Stimulated activated CD4-positive, alpha-beta T cell treated with anti-CD3 and anti-CD28 coated beads, Interleukin-4, amount 100 ng/mL, for 24 hours (primary cell): ENCODE results near the gene TMEM132A.
"Not testable (repeated sequence)": the region's sequence is repeated elsewhere in the genome, so short reads cannot be mapped to it uniquely, and the experiment has no call there.

Experiments used
- DNase-seq: peaks from one replicate; pipeline ENCODE4 v3.0.0-alpha.2; 2020

TMEM132A gene

DNA sequence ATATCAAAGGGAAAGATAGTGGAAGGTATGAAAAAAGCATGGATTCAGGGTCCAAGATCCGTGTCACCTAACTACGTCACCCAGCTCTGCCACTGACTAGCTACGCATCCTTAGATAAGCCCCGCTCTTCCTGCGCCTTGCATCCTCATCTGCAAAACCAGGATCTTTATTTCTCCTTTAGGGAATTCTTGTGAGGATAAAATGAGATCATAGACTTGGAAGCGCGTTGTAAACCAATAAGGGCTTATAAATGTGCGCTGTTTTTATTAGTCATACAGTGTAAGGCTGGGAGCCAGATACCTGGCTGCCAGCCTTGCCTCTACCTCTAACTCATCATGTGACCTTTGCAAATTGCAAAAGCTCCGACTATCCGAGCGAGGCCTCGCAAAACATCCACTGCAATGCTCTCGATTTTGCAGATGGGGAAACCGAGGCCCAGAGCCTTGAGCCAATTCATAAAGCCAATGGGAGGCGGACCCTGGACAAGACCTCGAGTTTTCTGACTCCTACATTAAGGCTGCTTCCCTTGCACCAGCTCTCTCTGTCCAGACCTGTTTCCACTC is 18.6 kb upstream of the TMEM132A start:
- peak; percentile 24 for DNase-seq

- DNase-seq: peak; percentile 99
Measured at GRCh38 chr11:60906132-60906972, 17.9 kb upstream of the TMEM132A start, which contains the start of gene PRPF19. Gene PRPF19, minus strand, starts transcription at chr11:60906585. Its CDS starts 203 bp downstream, at chr11:60906382.

GRCh38 chr11:60908803-60909202 is 15.5 kb upstream of the TMEM132A start:
- no peak for DNase-seq

DNA sequence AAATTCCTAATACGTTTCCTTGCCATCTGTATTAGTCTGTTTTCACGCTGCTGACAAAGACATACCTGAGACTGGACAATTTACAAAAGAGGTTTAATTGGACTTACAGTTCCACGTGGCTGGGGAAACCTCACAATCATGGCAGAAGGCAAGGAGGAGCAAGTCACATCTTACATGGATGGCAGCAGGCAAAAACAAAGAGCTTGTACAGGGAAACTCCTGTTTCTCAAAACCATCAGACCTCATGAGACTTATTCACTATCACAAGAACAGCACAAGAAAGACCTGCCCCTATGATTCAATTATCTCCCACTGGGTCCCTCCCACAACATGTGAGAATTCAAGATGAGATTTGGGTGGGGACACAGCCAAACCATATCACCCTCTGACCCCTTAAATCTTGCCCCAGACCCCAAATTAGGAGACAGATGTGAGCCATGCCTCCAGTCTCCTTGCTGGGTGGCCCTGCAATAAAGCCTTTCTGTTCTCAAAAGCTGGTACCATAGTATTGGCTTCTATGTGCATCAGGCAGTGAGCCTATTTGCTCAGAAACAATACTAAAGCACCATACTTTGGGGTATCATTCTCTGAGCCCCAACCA is 14.5 kb upstream of the TMEM132A start:
- DNase-seq: not testable (repeated sequence)

- DNase-seq: no peak
Measured at GRCh38 chr11:60910281-60910687, 14.0 kb upstream of the TMEM132A start.

DNA sequence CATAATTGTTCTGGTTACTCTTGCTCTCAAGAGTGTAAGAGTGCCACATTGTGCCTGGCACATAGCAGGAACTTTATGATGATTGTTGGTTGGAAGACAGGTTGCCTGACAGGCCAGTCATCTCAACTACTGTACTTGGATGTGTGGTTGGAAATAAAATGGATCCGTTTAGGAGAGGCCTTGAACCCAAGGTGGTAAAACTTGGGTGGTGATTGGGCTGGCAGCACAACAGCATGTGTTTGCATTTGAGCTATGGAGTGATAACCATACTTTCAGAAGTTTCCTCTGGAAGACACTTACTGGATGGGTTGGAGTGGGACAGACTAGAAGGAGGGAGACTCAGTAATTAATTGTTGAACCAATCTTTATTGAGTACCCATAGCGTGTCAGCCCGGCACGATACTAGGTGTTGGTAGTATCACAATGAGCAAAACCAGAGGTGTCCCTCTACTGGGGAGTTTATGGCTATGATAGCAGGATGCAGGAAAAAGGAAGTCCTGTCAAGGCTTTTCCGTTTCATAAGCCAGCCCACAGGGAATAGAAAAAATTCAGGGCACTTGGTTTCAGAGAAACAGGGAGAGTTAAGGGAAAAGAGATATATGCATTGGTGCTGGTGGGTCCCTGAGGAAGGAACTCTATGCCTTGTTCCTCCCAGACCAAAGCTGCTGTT is 13.4 kb upstream of the TMEM132A start:
- DNase-seq: no peak

GRCh38 chr11:60912223-60912850 is 11.9 kb upstream of the TMEM132A start:
- DNase-seq: peak; percentile 7

- no peak for DNase-seq
Measured at GRCh38 chr11:60912851-60913528, 11.3 kb upstream of the TMEM132A start.

DNA sequence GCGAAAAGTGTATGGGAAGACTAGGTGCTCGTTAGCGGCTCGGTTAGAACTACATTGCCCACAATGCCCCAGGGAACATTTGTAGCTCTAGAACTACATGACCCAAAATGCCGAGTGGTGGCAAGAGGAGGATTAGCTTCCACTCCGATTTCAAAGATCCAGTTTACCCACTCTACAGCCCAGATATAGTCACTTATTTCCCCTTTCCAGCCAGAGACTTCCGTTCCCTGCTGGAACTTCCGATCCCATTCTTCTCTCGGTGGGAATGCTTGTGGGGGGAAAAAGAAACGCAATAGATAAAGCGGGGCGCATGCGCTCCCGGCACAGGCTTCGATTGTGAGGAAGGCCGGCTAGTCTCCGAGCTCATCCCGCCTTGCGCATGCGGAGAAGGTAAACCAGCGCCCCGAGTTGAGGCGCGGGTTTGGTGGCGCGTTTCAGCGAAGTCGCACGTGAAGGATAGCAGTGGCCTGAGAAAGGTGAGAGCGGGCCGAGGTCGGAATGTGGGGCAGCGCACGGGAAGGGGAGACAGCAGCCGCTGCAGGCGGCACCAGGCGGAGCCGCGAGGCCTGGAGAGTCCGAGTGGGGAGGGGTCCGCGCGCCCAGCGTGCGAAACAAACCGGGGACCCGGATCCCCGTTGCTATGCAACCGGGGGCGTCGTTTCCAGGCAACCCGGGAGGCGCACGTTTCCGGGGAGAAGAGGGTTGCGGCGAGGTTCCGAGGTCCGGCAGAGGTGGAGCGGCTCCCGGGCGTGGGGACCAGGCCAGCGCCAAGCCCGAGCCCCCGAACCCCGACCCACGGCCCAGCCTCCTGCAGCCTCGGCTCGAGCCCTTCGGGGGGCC is 10.2 kb upstream of the TMEM132A start, which contains the start of gene TMEM109:
TMEM109 (plus strand) TSS at position 366 of the 840 bp plus-strand sequence. CDS start 5,536 bp downstream, outside the sequence.
- peak; percentile 90 for DNase-seq

- peak; percentile 17 for DNase-seq
Measured at GRCh38 chr11:60914633-60915247, 9.5 kb upstream of the TMEM132A start.

GRCh38 chr11:60915248-60915914 is 8.9 kb upstream of the TMEM132A start:
- DNase-seq: peak; percentile 77

DNA sequence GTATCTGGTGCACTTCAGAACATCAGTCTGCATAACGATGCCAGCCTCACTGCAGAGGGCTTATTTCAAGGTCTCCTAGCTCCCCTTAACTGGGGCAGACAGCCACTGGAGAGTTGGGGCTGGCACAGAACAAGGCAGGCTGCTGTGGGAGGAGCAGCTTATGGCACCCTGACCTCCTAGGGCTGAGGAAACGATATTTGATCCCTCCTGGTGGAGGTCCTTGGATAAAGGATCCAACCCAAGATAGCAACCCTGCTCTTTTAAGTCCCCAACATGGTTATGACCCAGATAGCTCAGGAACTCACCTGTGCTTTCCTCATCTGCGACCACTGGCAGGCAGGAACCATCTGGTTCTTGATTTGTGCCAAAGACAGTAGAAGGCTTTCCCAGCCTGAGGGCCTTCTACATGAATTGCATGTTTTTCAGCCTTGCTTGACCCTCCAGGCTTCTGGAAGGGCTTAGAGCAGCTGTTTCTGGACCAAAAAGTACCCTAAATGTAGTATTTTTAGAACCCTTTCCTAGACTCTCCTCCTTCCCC is 7.5 kb upstream of the TMEM132A start:
- no peak for DNase-seq

- DNase-seq: no peak
Measured at GRCh38 chr11:60917267-60917666, 7.0 kb upstream of the TMEM132A start.

DNA sequence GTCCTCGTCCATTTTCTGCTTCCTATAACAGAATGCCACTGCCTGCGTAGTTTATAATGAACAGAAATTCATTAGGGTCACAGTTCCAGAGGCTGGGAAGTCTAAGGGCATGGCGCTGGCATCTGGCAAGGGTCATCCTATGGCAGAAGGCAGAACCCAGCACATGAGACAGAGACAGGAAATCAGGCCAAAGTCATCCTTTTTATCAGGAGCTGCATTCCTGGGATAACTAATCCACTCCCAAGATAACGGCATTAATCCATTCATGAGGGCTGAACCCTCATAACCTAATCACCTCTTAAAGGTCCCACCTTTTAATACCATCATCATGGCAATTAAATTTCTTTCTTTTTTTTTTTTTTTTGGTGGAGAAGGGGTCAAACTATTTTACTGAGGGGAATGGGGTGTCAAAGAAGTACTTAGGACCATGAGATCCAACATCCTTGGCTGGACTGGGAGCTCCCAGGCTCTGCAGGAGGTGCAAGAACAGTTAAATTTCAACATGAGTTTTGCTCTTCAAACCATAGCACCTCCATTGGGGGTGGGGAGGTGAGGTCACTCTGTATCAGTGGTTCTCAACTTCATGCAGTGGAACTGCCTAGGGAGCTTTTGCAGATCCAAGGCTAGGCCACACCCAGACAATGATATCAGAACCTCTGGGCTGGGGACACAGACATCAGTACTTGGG is 5.9 kb upstream of the TMEM132A start:
- DNase-seq: no peak

DNA sequence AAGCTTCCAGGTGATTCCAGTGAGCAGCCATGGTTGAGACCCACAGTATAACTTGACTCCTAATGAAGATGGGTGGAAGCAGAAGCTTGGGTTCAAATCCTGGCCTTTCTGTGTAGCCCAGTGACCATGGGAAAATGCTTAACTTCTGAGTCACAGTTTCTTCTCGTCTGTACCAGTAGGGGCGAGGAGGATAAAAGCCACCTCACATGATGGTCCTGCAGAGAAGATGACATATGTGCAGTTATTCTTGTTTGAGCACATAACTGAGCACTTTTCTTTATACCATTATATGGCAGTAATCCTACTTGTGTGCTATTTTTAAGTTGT is 5.4 kb upstream of the TMEM132A start:
- no peak for DNase-seq

DNA sequence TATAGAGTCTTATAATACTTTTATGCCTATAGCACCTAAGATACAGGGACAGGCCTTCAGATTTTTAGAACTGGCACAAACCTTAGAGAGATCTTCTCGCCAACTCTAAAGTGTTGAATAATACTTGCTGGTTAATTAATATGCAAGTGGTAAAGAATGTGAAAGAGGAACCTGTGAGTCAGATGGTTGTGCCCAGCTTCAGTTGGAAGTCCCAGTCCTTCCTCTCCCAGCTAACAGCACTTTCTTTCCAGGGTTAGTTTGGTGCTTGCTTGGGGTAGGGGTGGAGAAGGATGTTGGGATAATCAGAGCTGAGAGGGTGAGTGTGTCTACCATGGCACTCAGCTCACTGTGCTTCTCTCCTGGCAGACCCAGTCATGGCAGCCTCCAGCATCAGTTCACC is 4.9 kb upstream of the TMEM132A start:
- DNase-seq: no peak

- DNase-seq: no peak
Measured at GRCh38 chr11:60919956-60920355, 4.3 kb upstream of the TMEM132A start.

GRCh38 chr11:60921259-60921658 is 3.0 kb upstream of the TMEM132A start:
- DNase-seq: no peak

DNA sequence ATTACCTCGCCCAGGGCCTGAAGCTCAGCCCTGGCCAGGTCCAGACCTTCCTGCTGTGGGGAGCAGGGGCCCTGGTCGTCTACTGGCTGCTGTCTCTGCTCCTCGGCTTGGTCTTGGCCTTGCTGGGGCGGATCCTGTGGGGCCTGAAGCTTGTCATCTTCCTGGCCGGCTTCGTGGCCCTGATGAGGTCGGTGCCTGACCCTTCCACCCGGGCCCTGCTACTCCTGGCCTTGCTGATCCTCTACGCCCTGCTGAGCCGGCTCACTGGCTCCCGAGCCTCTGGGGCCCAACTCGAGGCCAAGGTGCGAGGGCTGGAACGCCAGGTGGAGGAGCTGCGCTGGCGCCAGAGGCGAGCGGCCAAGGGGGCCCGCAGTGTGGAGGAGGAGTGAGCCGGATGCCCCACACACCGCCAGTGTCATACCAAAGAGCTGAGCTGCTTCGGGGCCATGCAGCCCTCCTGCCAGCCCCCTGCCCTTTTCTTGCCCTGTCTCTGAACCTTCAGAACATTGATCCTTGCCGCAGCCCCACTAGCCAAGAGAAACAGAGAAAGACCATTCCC is 2.4 kb upstream of the TMEM132A start:
- no peak for DNase-seq
